Fibroblast of lung (primary cell): Measurements from ENCODE around the gene ASTN1. TPM values are rescaled to one million over a fixed set of nuclear protein-coding genes. Genes with fewer than 3 reads are reported as not detected.

Experiments used
- DNase-seq, 2 donors: peaks; one replicate each; pipeline versions ENCODE4 v3.0.0 to v3.0.0-alpha.2; 2010; ENCODE audit warnings: low read depth in 2 of 2
- H2AFZ ChIP-seq: 2 replicates; pipeline ENCODE4 v1.5.1; 2012; ENCODE audit warnings: low read length, control low read depth, inconsistent platforms
- H3K27ac ChIP-seq: 2 replicates; pipeline ENCODE4 v1.5.1; 2011; ENCODE audit warnings: low read length, control low read depth; ENCODE audit not compliant: insufficient read depth
- H3K27me3 ChIP-seq: 2 replicates; pipeline ENCODE4 v1.5.1; 2011; ENCODE audit warnings: mild to moderate bottlenecking, low read length; ENCODE audit not compliant: control insufficient read depth, insufficient read depth
- H3K36me3 ChIP-seq: 2 replicates; pipeline ENCODE4 v1.5.1; 2011; ENCODE audit warnings: low read length; ENCODE audit not compliant: control insufficient read depth, insufficient read depth
- H3K4me1 ChIP-seq: 2 replicates; pipeline ENCODE4 v1.5.1; 2011; ENCODE audit warnings: low read length; ENCODE audit not compliant: control insufficient read depth, insufficient read depth; ENCODE audit errors: extremely low read depth
- H3K4me2 ChIP-seq: 2 replicates; pipeline ENCODE4 v1.5.1; 2011; ENCODE audit warnings: low read length, control low read depth; ENCODE audit not compliant: insufficient read depth; ENCODE audit errors: extremely low read depth
- H3K4me3 ChIP-seq, 4 experiments: fragments of 200-600 bp in 1 of 4; sonication (generic) in 1 of 4; replicated peaks in 1 of 4; 2 replicates each; pipeline ENCODE4 v1.5.1; 2011 to 2016; ENCODE audit warnings: low read length in 4 of 4, low read depth in 3 of 4, mild to moderate bottlenecking in 3 of 4, control low read depth in 2 of 4, inconsistent platforms in 1 of 4, mixed read lengths in 1 of 4; ENCODE audit not compliant: insufficient read depth in 1 of 4; ENCODE audit errors: control extremely low read depth in 1 of 4
- H3K79me2 ChIP-seq: 2 replicates; pipeline ENCODE4 v1.5.1; 2012; ENCODE audit warnings: mild to moderate bottlenecking, low read length, inconsistent platforms; ENCODE audit not compliant: control insufficient read depth, insufficient read depth
- H3K9ac ChIP-seq: 2 replicates; pipeline ENCODE4 v1.5.1; 2011; ENCODE audit warnings: mild to moderate bottlenecking, low read length, control low read depth; ENCODE audit not compliant: insufficient read depth
- H3K9me3 ChIP-seq: 2 replicates; pipeline ENCODE4 v1.5.1; 2012; ENCODE audit warnings: low read depth, low read length; ENCODE audit not compliant: control insufficient read depth, insufficient read depth
- H4K20me1 ChIP-seq: 2 replicates; pipeline ENCODE4 v1.5.1; 2011; ENCODE audit warnings: low read length; ENCODE audit not compliant: control insufficient read depth, insufficient read depth; ENCODE audit errors: extremely low read depth
- EZH2 ChIP-seq: IDR thresholded peaks from 2 replicates; pipeline ENCODE4 v1.5.1; 2012; ENCODE audit warnings: low read length, control low read depth, mild to moderate bottlenecking; ENCODE audit errors: missing control alignments
- polyA plus RNA-seq, 2 donors: library from polyadenylated mRNA; depleted of rRNA in 1 of 2; stranded (reverse) in 1 of 2; unstranded in 1 of 2; fragments of >200 nt; gene quantifications; 2 replicates each; pipeline ENCODE4 v1.2.1, GENCODE V29; 2011 to 2012; ENCODE audit warnings: missing spikeins in 1 of 2
- total RNA-seq: library from RNA; depleted of rRNA; stranded (reverse); fragments of >200 nt; gene quantifications from 2 replicates; pipeline ENCODE4 v1.2.1, GENCODE V29; 2014
- TF ChIP-seq, protein P1 (sequence below), 2 donors: IDR thresholded peaks in 1 of 2; conservative IDR thresholded peaks in 1 of 2; 1 replicate in 1 of 2; 2 replicates in 1 of 2; pipeline ENCODE4 v1.5.1; 2011 to 2012; ENCODE audit warnings: low read length in 2 of 2, control low read depth in 1 of 2, inconsistent platforms in 1 of 2, low read depth in 1 of 2, mild to moderate bottlenecking in 1 of 2

The ASTN1 gene
- total and polyA plus RNA-seq, 2 donors (not counting 1 experiment from before 2014, with no cell fraction given): 0.06 to 0.17 TPM

DNA sequence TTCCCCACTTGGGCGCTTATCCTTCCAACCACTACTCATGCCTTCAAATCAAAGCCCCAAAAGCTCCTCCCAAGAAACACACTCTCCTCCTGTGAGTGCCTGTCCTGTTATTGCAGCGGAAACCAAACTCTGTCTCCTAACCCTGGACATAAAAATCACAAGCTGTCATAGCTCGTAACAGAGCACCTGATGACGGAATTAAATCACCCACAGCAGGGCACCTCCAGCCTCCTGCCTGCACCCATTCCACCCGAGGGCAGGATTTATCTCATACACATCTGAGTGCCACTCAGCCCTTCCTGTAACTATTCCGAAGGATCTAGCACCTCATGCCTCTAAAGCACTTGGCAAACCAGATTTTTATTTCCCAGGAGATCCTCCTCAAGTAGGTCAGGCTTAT, 100.9 kb downstream of the ASTN1 start:
- Histone ChIP-seq H3K79me2 (no peaks in the 10 kb centered on the region), H3K4me3 (no peak overlapping the region), H3K9ac (no peak overlapping the region), H3K4me2 (no peak overlapping the region), H3K4me1 (no peaks in the 10 kb centered on the region), H3K36me3 (no peaks in the 10 kb centered on the region), H3K27ac (no peak overlapping the region), H3K9me3 (no peaks in the 10 kb centered on the region), H4K20me1 (no peaks in the 10 kb centered on the region), H3K27me3 (no peaks in the 10 kb centered on the region), H2AFZ (no peak overlapping the region)
- no peak for DNase-seq
- TF ChIP-seq EZH2: no peak
- TF ChIP-seq, protein P1, sequence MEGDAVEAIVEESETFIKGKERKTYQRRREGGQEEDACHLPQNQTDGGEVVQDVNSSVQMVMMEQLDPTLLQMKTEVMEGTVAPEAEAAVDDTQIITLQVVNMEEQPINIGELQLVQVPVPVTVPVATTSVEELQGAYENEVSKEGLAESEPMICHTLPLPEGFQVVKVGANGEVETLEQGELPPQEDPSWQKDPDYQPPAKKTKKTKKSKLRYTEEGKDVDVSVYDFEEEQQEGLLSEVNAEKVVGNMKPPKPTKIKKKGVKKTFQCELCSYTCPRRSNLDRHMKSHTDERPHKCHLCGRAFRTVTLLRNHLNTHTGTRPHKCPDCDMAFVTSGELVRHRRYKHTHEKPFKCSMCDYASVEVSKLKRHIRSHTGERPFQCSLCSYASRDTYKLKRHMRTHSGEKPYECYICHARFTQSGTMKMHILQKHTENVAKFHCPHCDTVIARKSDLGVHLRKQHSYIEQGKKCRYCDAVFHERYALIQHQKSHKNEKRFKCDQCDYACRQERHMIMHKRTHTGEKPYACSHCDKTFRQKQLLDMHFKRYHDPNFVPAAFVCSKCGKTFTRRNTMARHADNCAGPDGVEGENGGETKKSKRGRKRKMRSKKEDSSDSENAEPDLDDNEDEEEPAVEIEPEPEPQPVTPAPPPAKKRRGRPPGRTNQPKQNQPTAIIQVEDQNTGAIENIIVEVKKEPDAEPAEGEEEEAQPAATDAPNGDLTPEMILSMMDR (conservative IDR thresholded peaks at IDR 0.05 in 1 of 2, IDR thresholded peaks at IDR 0.05 in 1 of 2; ENCODE audit: low read depth in 1 of 2, low read length in 2 of 2): no peak

- Histone ChIP-seq H3K27ac (no peak overlapping the region), H3K9ac (no peak overlapping the region), H3K4me3 (no peak overlapping the region), H3K36me3 (no peaks in the 10 kb centered on the region), H2AFZ (no peak overlapping the region), H3K79me2 (no peaks in the 10 kb centered on the region), H4K20me1 (no peaks in the 10 kb centered on the region), H3K4me2 (no peak overlapping the region), H3K27me3 (no peaks in the 10 kb centered on the region), H3K9me3 (no peaks in the 10 kb centered on the region), H3K4me1 (no peaks in the 10 kb centered on the region)
- TF ChIP-seq, protein P1 (conservative IDR thresholded peaks at IDR 0.05 in 1 of 2, IDR thresholded peaks at IDR 0.05 in 1 of 2; ENCODE audit: low read depth in 1 of 2, low read length in 2 of 2): no peak
- TF ChIP-seq EZH2: no peak
- no peak for DNase-seq
Measured at GRCh38 chr1:177054542-177054941, 110.0 kb downstream of the ASTN1 start.

DNA sequence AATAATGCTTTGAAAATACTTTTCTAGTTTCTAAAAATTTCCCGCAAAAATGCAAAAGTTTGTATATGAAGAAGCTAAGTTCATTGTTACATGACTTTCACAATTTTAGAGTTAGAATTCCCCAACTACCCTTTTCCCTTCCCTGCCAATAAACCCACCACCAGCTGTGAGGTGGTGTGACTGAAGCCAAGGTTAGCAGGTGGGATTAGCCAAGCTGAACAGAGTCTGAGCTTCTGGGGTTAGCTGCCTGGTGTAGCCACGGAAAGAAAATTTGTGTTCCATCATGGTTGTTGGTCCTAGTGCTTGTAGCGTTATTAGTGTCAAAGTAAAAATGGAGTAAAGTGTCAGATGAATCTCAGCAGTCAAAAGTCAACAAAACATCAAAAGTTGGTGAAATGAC, 110.9 kb downstream of the ASTN1 start:
- no peak overlapping the region for H2AFZ ChIP-seq
- H3K27me3 ChIP-seq: no peaks in the 10 kb centered on the region

More for the DNA sequence above, 110.9 kb downstream of the ASTN1 start:
- Histone ChIP-seq H3K9ac (no peak overlapping the region), H3K4me1 (no peaks in the 10 kb centered on the region), H3K4me3 (no peak overlapping the region), H3K27ac (no peak overlapping the region), H3K36me3 (no peaks in the 10 kb centered on the region), H3K4me2 (no peak overlapping the region), H3K79me2 (no peaks in the 10 kb centered on the region), H3K9me3 (no peaks in the 10 kb centered on the region), H4K20me1 (no peaks in the 10 kb centered on the region)
- no peak for DNase-seq
- TF ChIP-seq, protein P1 (conservative IDR thresholded peaks at IDR 0.05 in 1 of 2, IDR thresholded peaks at IDR 0.05 in 1 of 2; ENCODE audit: low read depth in 1 of 2, low read length in 2 of 2): no peak
